Neutrophil (primary cell): ENCODE data around the gene PIWIL4.

Experiments used
- H3K27ac ChIP-seq: fragments of 200-600 bp; sonication (generic); 2 replicates; pipeline ENCODE4 v1.5.1; 2016; ENCODE audit warnings: mild to moderate bottlenecking, moderate library complexity
- H3K27me3 ChIP-seq: fragments of 200-600 bp; sonication (generic); 2 replicates; pipeline ENCODE4 v1.6.0; 2016; ENCODE audit warnings: mild to moderate bottlenecking
- H3K36me3 ChIP-seq: fragments of 200-600 bp; sonication (generic); 2 replicates; pipeline ENCODE4 v1.5.1; 2017
- H3K4me1 ChIP-seq, 2 experiments: fragments of 200-600 bp in 1 of 2; sonication (generic) in 1 of 2; 1 replicate in 1 of 2; 2 replicates in 1 of 2; pipeline versions ENCODE4 v1.5.1 to v1.6.1; 2013 to 2016; ENCODE audit warnings: low read depth in 1 of 2, low read length in 1 of 2, mild to moderate bottlenecking in 1 of 2, moderate library complexity in 1 of 2; ENCODE audit not compliant: control insufficient read depth in 1 of 2, insufficient read depth in 1 of 2
- H3K4me3 ChIP-seq, 2 experiments: fragments of 200-600 bp in 1 of 2; sonication (generic) in 1 of 2; 1 replicate in 1 of 2; 2 replicates in 1 of 2; pipeline ENCODE4 v1.5.1; 2013 to 2016; ENCODE audit warnings: low read depth in 1 of 2, low read length in 1 of 2, mild to moderate bottlenecking in 1 of 2, moderate library complexity in 1 of 2
- H3K9me3 ChIP-seq: fragments of 200-600 bp; sonication (generic); 2 replicates; pipeline ENCODE4 v1.5.1; 2016
- TF ChIP-seq, protein P1 (sequence below): fragments of 200-600 bp; sonication (generic); IDR thresholded peaks from 2 replicates; pipeline ENCODE4 v1.5.1; 2016; ENCODE audit warnings: antibody characterized with exemption

Gene PIWIL4

DNA sequence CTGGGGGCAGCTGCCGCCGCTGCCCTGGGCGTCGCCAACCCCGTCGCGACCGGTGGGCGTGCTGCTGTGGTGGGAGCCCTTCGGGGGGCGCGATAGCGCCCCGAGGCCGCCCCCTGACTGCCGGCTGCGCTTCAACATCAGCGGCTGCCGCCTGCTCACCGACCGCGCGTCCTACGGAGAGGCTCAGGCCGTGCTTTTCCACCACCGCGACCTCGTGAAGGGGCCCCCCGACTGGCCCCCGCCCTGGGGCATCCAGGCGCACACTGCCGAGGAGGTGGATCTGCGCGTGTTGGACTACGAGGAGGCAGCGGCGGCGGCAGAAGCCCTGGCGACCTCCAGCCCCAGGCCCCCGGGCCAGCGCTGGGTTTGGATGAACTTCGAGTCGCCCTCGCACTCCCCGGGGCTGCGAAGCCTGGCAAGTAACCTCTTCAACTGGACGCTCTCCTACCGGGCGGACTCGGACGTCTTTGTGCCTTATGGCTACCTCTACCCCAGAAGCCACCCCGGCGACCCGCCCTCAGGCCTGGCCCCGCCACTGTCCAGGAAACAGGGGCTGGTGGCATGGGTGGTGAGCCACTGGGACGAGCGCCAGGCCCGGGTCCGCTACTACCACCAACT is 22.4 kb upstream of the PIWIL4 start:
- H3K27ac ChIP-seq, result peak overlapping the region; percentile 92
- peak overlapping the region; percentile 79 to 82 for H3K4me3 ChIP-seq
- no peaks in the 10 kb centered on the region for H3K9me3 ChIP-seq
- H3K27me3 ChIP-seq, result no peaks in the 10 kb centered on the region
- H3K4me1 ChIP-seq, result peaks cover 54 to 59% of the 10 kb centered on the region in 2 experiments
- H3K36me3 ChIP-seq, result no peaks in the 10 kb centered on the region
- TF ChIP-seq, protein P1, sequence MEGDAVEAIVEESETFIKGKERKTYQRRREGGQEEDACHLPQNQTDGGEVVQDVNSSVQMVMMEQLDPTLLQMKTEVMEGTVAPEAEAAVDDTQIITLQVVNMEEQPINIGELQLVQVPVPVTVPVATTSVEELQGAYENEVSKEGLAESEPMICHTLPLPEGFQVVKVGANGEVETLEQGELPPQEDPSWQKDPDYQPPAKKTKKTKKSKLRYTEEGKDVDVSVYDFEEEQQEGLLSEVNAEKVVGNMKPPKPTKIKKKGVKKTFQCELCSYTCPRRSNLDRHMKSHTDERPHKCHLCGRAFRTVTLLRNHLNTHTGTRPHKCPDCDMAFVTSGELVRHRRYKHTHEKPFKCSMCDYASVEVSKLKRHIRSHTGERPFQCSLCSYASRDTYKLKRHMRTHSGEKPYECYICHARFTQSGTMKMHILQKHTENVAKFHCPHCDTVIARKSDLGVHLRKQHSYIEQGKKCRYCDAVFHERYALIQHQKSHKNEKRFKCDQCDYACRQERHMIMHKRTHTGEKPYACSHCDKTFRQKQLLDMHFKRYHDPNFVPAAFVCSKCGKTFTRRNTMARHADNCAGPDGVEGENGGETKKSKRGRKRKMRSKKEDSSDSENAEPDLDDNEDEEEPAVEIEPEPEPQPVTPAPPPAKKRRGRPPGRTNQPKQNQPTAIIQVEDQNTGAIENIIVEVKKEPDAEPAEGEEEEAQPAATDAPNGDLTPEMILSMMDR, result no peak

DNA sequence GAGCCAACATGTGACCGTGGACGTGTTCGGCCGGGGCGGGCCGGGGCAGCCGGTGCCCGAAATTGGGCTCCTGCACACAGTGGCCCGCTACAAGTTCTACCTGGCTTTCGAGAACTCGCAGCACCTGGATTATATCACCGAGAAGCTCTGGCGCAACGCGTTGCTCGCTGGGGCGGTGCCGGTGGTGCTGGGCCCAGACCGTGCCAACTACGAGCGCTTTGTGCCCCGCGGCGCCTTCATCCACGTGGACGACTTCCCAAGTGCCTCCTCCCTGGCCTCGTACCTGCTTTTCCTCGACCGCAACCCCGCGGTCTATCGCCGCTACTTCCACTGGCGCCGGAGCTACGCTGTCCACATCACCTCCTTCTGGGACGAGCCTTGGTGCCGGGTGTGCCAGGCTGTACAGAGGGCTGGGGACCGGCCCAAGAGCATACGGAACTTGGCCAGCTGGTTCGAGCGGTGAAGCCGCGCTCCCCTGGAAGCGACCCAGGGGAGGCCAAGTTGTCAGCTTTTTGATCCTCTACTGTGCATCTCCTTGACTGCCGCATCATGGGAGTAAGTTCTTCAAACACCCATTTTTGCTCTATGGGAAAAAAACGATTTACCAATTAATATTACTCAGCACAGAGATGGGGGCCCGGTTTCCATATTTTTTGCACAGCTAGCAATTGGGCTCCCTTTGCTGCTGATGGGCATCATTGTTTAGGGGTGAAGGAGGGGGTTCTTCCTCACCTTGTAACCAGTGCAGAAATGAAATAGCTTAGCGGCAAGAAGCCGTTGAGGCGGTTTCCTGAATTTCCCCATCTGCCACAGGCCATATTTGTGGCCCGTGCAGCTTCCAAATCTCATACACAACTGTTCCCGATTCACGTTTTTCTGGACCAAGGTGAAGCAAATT is 21.7 kb upstream of the PIWIL4 start:
- no peaks in the 10 kb centered on the region for H3K9me3 ChIP-seq
- TF ChIP-seq, protein P1, result no peak
- H3K4me1 ChIP-seq, result peaks cover 62 to 66% of the 10 kb centered on the region in 2 experiments
- H3K4me3 ChIP-seq, result peak overlapping the region; percentile 79 to 82
- H3K27ac ChIP-seq, result peak overlapping the region; percentile 92
- no peaks in the 10 kb centered on the region for H3K27me3 ChIP-seq
- H3K36me3 ChIP-seq, result no peaks in the 10 kb centered on the region

DNA sequence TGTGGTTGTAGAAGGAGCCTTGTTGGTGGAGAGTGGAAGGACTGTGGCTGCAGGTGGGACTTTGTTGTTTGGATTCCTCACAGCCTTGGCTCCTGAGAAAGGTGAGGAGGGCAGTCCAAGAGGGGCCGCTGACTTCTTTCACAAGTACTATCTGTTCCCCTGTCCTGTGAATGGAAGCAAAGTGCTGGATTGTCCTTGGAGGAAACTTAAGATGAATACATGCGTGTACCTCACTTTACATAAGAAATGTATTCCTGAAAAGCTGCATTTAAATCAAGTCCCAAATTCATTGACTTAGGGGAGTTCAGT is 21.1 kb upstream of the PIWIL4 start:
- Histone ChIP-seq H3K9me3 (no peaks in the 10 kb centered on the region), H3K4me1 (peaks cover 68 to 72% of the 10 kb centered on the region in 2 experiments), H3K36me3 (no peaks in the 10 kb centered on the region), H3K4me3 (peak overlapping the region; percentile 79 to 82), H3K27ac (peak overlapping the region; percentile 92), H3K27me3 (no peaks in the 10 kb centered on the region)
- TF ChIP-seq, protein P1, result no peak

DNA sequence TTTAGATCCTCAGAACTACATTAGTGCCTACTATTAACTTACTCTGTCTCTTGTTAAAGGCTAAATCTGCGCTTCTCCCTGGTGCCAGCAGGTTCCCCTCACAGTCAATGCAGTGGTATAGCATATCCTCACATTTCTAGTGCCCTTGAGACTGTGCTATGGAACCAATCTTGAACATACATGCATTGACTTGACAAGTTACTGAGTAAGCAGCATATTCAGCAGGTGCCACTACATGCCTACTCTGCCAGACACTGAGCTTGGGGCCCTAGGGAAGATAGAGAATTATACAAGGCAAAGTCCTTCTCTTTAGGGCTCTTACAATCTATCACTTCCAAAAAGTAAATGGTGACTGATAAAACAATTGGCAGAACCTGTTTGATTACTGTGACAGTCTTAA is 20.3 kb upstream of the PIWIL4 start:
- peaks cover 73 to 75% of the 10 kb centered on the region in 2 experiments for H3K4me1 ChIP-seq
- no peaks in the 10 kb centered on the region for H3K27me3 ChIP-seq
- peak overlapping the region in 1 of 2 experiments; percentile 82 for H3K4me3 ChIP-seq
- H3K36me3 ChIP-seq, result no peaks in the 10 kb centered on the region
- no peaks in the 10 kb centered on the region for H3K9me3 ChIP-seq
- H3K27ac ChIP-seq, result peak overlapping the region; percentile 92
- TF ChIP-seq, protein P1, result no peak

DNA sequence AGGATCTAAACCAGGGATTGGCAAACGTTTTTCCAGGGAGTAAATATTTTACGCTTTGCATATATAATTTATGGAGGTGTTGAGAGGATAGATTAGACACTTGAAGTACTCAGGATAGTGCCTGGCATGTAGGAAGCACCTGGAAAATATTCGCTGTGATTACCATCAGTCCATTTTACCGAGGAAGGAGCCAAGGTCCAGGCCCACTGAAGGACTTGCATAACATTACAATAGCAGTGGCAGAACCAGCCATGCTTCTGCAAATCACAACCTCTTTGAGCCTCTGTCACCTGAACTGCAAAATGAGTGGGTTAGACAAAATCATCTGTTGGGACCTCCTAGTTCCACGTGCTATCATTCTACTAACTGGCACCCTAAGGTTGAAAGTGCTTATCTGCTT is 18.0 kb upstream of the PIWIL4 start:
- Histone ChIP-seq H3K36me3 (no peaks in the 10 kb centered on the region), H3K27me3 (no peaks in the 10 kb centered on the region), H3K9me3 (no peaks in the 10 kb centered on the region), H3K27ac (peak overlapping the region; percentile 92), H3K4me3 (peak overlapping the region in 1 of 2 experiments; percentile 13), H3K4me1 (peaks cover 59 to 71% of the 10 kb centered on the region in 2 experiments)
- TF ChIP-seq, protein P1, result no peak
